Measurements from ENCODE around the gene STXBP6. TPM values are rescaled to one million over a fixed set of nuclear protein-coding genes. Genes with fewer than 3 reads are reported as not detected.
A peak's percentile ranks its signal among the peaks of the same experiment; 100 is the strongest.

Gene STXBP6
- total and polyA plus RNA-seq, 7 donors: 7.1 to 32.8 (median 14.3) TPM

GRCh38 chr14:24885410-24885913 is 164.5 kb downstream of the STXBP6 start:
- Histone ChIP-seq H3K36me3 (no peaks in the 10 kb centered on the region), H3K4me1 (peaks cover 0 to 21% (median 14%) of the 10 kb centered on the region in 4 donors), H3K4me3 (no peak overlapping the region), H3K27me3 (no peaks in the 10 kb centered on the region), H3K9me3 (no peaks in the 10 kb centered on the region), H3K27ac (no peak overlapping the region)
- DNase-seq: no peak
- TF ChIP-seq POLR2AphosphoS5 (IDR thresholded peaks at IDR 0.05) (no peak), CTCF (IDR thresholded peaks at IDR 0.05) (no peak), POLR2A (IDR thresholded peaks at IDR 0.05) (no peak), EP300 (IDR thresholded peaks at IDR 0.05) (no peak)
- intact Hi-C loops (cut with DNase I): no loop called here
- WGBS, 2 donors: 27 to 68% methylated on average over 3 of the region's 3 CpGs

- Histone ChIP-seq H3K4me1 (peaks cover 0 to 25% (median 22%) of the 10 kb centered on the region in 4 donors), H3K4me3 (no peak overlapping the region), H3K36me3 (no peaks in the 10 kb centered on the region), H3K27me3 (no peaks in the 10 kb centered on the region), H3K27ac (no peak overlapping the region), H3K9me3 (no peaks in the 10 kb centered on the region)
- DNase-seq: no peak
- TF ChIP-seq POLR2A (IDR thresholded peaks at IDR 0.05): no peak
- TF ChIP-seq CTCF (IDR thresholded peaks at IDR 0.05): no peak
- no peak for TF ChIP-seq EP300 (IDR thresholded peaks at IDR 0.05)
- no peak for TF ChIP-seq POLR2AphosphoS5 (IDR thresholded peaks at IDR 0.05)
- intact Hi-C loops (cut with DNase I): no loop called here
- WGBS, 2 donors: 91 to 92% methylated on average over 2 of the region's 2 CpGs
These were observed 166.4 kb downstream of the STXBP6 start for GRCh38 chr14:24883576-24883975.

GRCh38 chr14:24881116-24881893 is 168.6 kb downstream of the STXBP6 start:
- intact Hi-C loops (cut with DNase I): no loop called here
- DNase-seq: no peak
- Histone ChIP-seq H3K27me3 (no peaks in the 10 kb centered on the region), H3K36me3 (no peaks in the 10 kb centered on the region), H3K27ac (peak overlapping the region in 3 of 4 donors; percentile 7 to 37 (median 36)), H3K4me3 (no peak overlapping the region), H3K9me3 (no peaks in the 10 kb centered on the region), H3K4me1 (peaks cover 0 to 25% (median 22%) of the 10 kb centered on the region in 4 donors)
- WGBS, 2 donors: 93 to 94% methylated on average over 2 of the region's 2 CpGs
- TF ChIP-seq POLR2AphosphoS5 (IDR thresholded peaks at IDR 0.05): no peak
- no peak for TF ChIP-seq EP300 (IDR thresholded peaks at IDR 0.05)
- TF ChIP-seq POLR2A (IDR thresholded peaks at IDR 0.05): no peak
- TF ChIP-seq CTCF (IDR thresholded peaks at IDR 0.05): no peak

GRCh38 chr14:24880689-24881088 is 169.3 kb downstream of the STXBP6 start:
- H3K9me3 ChIP-seq: no peaks in the 10 kb centered on the region
- intact Hi-C loops (cut with DNase I): no loop called here

More at GRCh38 chr14:24880689-24881088, 169.3 kb downstream of the STXBP6 start:
- Histone ChIP-seq H3K27ac (peak overlapping the region in 3 of 4 donors; percentile 7 to 37 (median 36)), H3K4me3 (no peak overlapping the region), H3K27me3 (no peaks in the 10 kb centered on the region), H3K4me1 (peaks cover 0 to 25% (median 22%) of the 10 kb centered on the region in 4 donors), H3K36me3 (no peaks in the 10 kb centered on the region)
- no peak for TF ChIP-seq POLR2A (IDR thresholded peaks at IDR 0.05)
- TF ChIP-seq POLR2AphosphoS5 (IDR thresholded peaks at IDR 0.05): no peak
- no peak for TF ChIP-seq EP300 (IDR thresholded peaks at IDR 0.05)
- TF ChIP-seq CTCF (IDR thresholded peaks at IDR 0.05): no peak
- 89 to 92% methylated on average over 4 of the region's 4 CpGs for WGBS, 2 donors
- no peak for DNase-seq
